Ectodermal cell (in vitro differentiated cells): ENCODE results near the gene AHSG.

ENCODE experiments used
- H3K27ac ChIP-seq: 2 replicates; pipeline ENCODE4 v1.7.0; 2013; ENCODE audit warnings: mild to moderate bottlenecking, low read depth, low read length; ENCODE audit not compliant: insufficient read depth, poor library complexity, severe bottlenecking
- H3K27me3 ChIP-seq: 2 replicates; pipeline ENCODE4 v1.7.0; 2013; ENCODE audit warnings: mild to moderate bottlenecking, low read length; ENCODE audit not compliant: insufficient read depth, control insufficient read depth, poor library complexity, severe bottlenecking
- H3K36me3 ChIP-seq: one replicate; pipeline ENCODE4 v1.7.0; 2013; ENCODE audit warnings: low read length; ENCODE audit not compliant: control insufficient read depth, insufficient read depth
- H3K4me1 ChIP-seq: one replicate; pipeline ENCODE4 v1.7.0; 2013; ENCODE audit warnings: low read length; ENCODE audit not compliant: control insufficient read depth, insufficient read depth
- H3K4me3 ChIP-seq: 2 replicates; pipeline ENCODE4 v1.7.0; 2013; ENCODE audit warnings: low read depth, low read length, control low read depth; ENCODE audit not compliant: insufficient read depth
- H3K9me3 ChIP-seq: 2 replicates; pipeline ENCODE4 v1.7.0; 2013; ENCODE audit warnings: mild to moderate bottlenecking, low read length, moderate library complexity; ENCODE audit not compliant: control insufficient read depth
- WGBS, 2 experiments: methylation state at CpG; one replicate each; pipeline ENCODE4 v1.1.7; 2013; ENCODE audit warnings: missing lambda C conversion rate in 2 of 2; 5-methylcytosine and 5-hydroxymethylcytosine counted together

AHSG gene

GRCh38 chr3:186592682-186593081 is 20.2 kb upstream of the AHSG start:
- no peak overlapping the region for H3K4me3 ChIP-seq
- WGBS, 2 experiments: 94 to 95% methylated on average over 4 of the region's 4 CpGs
- no peaks in the 10 kb centered on the region for H3K27me3 ChIP-seq
- no peak overlapping the region for H3K27ac ChIP-seq
- H3K9me3 ChIP-seq: no peaks in the 10 kb centered on the region
- H3K36me3 ChIP-seq: no peaks in the 10 kb centered on the region
- no peaks in the 10 kb centered on the region for H3K4me1 ChIP-seq

GRCh38 chr3:186593862-186594261 is 19.0 kb upstream of the AHSG start:
- Histone ChIP-seq H3K9me3 (no peaks in the 10 kb centered on the region), H3K4me3 (no peak overlapping the region), H3K27ac (no peak overlapping the region), H3K27me3 (no peaks in the 10 kb centered on the region), H3K4me1 (no peaks in the 10 kb centered on the region), H3K36me3 (no peaks in the 10 kb centered on the region)
- WGBS, 2 experiments: 90 to 94% methylated on average over 3 of the region's 3 CpGs

- H3K9me3 ChIP-seq: no peaks in the 10 kb centered on the region
- H3K4me3 ChIP-seq: no peak overlapping the region
- H3K27ac ChIP-seq: no peak overlapping the region
- no peaks in the 10 kb centered on the region for H3K36me3 ChIP-seq
- H3K4me1 ChIP-seq: no peaks in the 10 kb centered on the region
- H3K27me3 ChIP-seq: no peaks in the 10 kb centered on the region
- 91 to 95% methylated on average over 6 of the region's 6 CpGs for WGBS, 2 experiments
These were observed 18.2 kb upstream of the AHSG start for GRCh38 chr3:186594591-186595113.

- Histone ChIP-seq H3K9me3 (no peaks in the 10 kb centered on the region), H3K27ac (no peak overlapping the region), H3K27me3 (no peaks in the 10 kb centered on the region), H3K4me3 (no peak overlapping the region), H3K36me3 (no peaks in the 10 kb centered on the region), H3K4me1 (no peaks in the 10 kb centered on the region)
- WGBS, 2 experiments: 67 to 68% methylated on average over 14 of the region's 17 CpGs
These were observed 16.1 kb upstream of the AHSG start for GRCh38 chr3:186596568-186597287.

- H3K27ac ChIP-seq: no peak overlapping the region
These were observed 14.6 kb upstream of the AHSG start for GRCh38 chr3:186598108-186598784.

GRCh38 chr3:186598794-186599141 is 14.1 kb upstream of the AHSG start:
- WGBS, 2 experiments: 89 to 95% methylated on average over 4 of the region's 4 CpGs

More at GRCh38 chr3:186598108-186598784, 14.6 kb upstream of the AHSG start:
- WGBS, 2 experiments: 90 to 92% methylated on average over 11 of the region's 11 CpGs
- no peaks in the 10 kb centered on the region for H3K36me3 ChIP-seq
- H3K27me3 ChIP-seq: no peaks in the 10 kb centered on the region
- H3K9me3 ChIP-seq: no peaks in the 10 kb centered on the region
- no peaks in the 10 kb centered on the region for H3K4me1 ChIP-seq
- H3K4me3 ChIP-seq: no peak overlapping the region

GRCh38 chr3:186599142-186599784 is 13.6 kb upstream of the AHSG start:
- Histone ChIP-seq H3K4me3 (no peak overlapping the region), H3K4me1 (no peaks in the 10 kb centered on the region), H3K9me3 (no peaks in the 10 kb centered on the region), H3K27me3 (no peaks in the 10 kb centered on the region), H3K27ac (no peak overlapping the region), H3K36me3 (no peaks in the 10 kb centered on the region)
- WGBS, 2 experiments: 84 to 86% methylated on average over 12 of the region's 12 CpGs

More at GRCh38 chr3:186598794-186599141, 14.1 kb upstream of the AHSG start:
- H3K27ac ChIP-seq: no peak overlapping the region
- H3K36me3 ChIP-seq: no peaks in the 10 kb centered on the region
- no peaks in the 10 kb centered on the region for H3K9me3 ChIP-seq
- H3K4me1 ChIP-seq: no peaks in the 10 kb centered on the region
- no peak overlapping the region for H3K4me3 ChIP-seq
- no peaks in the 10 kb centered on the region for H3K27me3 ChIP-seq

GRCh38 chr3:186599785-186600166 is 13.1 kb upstream of the AHSG start:
- Histone ChIP-seq H3K9me3 (no peaks in the 10 kb centered on the region), H3K4me1 (no peaks in the 10 kb centered on the region), H3K36me3 (no peaks in the 10 kb centered on the region), H3K27me3 (no peaks in the 10 kb centered on the region), H3K4me3 (no peak overlapping the region), H3K27ac (no peak overlapping the region)
- 90 to 92% methylated on average over 2 of the region's 2 CpGs for WGBS, 2 experiments

- WGBS, 2 experiments: 86 to 87% methylated on average over 3 of the region's 3 CpGs
These were observed 12.0 kb upstream of the AHSG start for GRCh38 chr3:186600896-186601295.

GRCh38 chr3:186603159-186603558 is 9.7 kb upstream of the AHSG start:
- no peaks in the 10 kb centered on the region for H3K4me1 ChIP-seq
- no peak overlapping the region for H3K27ac ChIP-seq
- WGBS, 2 experiments: 95% methylated on average over 7 of the region's 7 CpGs
- H3K9me3 ChIP-seq: no peaks in the 10 kb centered on the region
- H3K36me3 ChIP-seq: no peaks in the 10 kb centered on the region
- no peaks in the 10 kb centered on the region for H3K27me3 ChIP-seq
- no peak overlapping the region for H3K4me3 ChIP-seq

More at GRCh38 chr3:186600896-186601295, 12.0 kb upstream of the AHSG start:
- H3K4me3 ChIP-seq: no peak overlapping the region
- no peaks in the 10 kb centered on the region for H3K4me1 ChIP-seq
- no peaks in the 10 kb centered on the region for H3K27me3 ChIP-seq
- no peaks in the 10 kb centered on the region for H3K9me3 ChIP-seq
- no peak overlapping the region for H3K27ac ChIP-seq
- no peaks in the 10 kb centered on the region for H3K36me3 ChIP-seq
